NCI-H1436 treated with DMSO at 0.1 percent for 48 hours (cell line): Measurements from ENCODE around the gene DIP2C.
"Not testable (repeated sequence)": the region's sequence is repeated elsewhere in the genome, so short reads cannot be mapped to it uniquely, and the experiment has no call there.

Source experiments
- DNase-seq: peaks from one replicate; lab custom pipeline; 2025; lab: John Stamatoyannopoulos, UW

DIP2C gene

DNA sequence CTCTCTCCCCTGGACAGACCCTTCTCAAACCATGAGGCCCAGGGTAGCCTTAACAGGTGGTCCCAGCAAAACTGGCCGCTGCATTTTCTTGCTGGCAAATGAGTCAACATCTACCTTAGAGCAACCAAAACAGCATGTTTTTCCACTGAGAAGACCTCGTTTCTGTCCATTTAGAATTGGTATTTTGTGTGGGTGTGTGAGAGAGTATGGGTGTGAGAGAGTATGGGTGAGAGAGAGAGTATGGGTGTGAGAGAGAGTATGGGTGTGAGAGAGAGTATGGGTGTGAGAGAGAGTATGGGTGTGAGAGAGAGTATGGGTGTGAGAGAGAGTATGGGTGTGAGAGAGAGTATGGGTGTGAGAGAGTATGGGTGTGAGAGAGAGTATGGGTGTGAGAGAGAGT lies 157.1 kb downstream of the DIP2C start:
- DNase-seq: not testable (repeated sequence)

GRCh38 chr10:531541-531940 lies 157.9 kb downstream of the DIP2C start:
- no peak for DNase-seq

- no peak for DNase-seq
Measured at GRCh38 chr10:530717-531116, 158.8 kb downstream of the DIP2C start.

DNA sequence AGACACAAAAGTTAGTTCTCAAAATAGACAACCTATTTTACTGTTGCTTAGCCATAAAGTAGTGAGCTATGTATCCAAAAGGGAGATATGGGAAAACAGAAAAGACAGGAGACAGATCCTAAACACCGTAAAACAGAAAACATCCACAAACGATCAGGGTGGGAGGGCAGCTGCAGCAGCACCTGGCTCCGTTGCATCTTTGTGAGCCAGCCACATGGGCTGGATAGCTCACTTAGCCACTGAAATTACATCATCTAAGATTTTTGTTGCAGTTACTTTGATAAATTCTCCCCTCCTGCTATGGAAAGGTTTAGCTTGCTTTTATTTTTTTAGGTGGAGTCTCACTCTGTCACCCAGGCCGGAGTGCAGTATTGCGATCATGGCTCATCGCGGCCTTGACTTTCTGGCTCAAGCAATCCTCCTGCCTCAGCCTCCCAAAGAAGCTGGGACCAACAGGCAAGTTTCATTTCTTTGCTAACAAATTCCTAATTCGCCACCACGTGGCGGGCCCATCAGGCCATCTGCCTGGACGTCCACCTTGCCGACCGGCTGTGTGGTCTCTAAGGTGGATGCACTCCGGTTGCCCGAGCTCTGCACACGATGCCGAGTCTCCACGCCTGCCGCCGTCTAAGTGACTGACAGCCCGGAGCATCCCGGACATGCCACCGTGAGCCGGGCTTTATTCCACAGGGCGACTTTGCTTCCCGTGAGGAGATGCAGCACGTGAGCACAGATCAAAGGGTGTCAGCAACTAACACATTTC lies 159.8 kb downstream of the DIP2C start:
- no peak for DNase-seq

DNA sequence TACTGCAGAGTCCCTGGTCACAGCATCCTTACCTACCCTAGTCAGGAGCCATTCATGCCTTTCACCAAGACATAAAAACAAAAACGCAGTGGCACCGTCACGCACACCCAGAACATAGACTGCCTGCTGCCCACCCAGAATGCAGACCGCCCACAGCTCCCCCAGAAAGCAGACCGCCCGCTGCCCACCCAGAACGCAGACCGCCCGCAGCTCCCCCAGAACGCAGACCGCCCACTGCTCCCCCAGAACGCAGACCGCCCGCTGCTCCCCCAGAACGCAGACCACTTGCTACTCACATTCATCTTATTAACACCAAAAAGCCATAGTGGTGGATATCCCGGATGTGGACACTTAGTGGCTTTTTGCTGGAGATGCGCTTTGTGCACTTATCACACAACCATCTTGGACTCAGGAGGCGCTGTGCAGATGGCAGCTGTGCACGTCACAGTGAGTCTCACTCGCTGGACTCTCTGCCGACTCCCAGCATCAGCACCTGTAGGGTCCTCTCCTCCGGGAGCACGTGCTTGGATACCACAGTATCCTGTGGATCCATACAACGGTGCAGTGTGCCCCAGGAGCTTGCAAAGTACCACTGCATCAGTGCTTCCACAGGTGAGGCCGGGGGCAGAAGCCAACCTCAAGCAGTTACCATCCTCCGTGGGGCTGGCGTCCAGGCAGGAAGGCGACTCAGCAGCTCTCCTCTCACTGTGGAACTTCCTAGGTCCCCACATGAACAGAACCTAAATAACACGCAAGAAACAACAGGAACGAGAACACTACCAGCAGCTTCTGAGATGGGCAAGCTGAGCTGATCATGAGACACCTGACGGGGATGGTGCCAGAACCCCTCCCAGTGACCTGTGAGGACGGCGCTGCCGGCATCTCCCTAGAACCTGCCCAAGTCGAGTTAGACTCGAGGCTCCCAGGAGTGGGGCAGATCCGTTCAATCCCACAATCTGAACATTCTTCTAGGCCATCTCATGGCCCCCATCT lies 161.0 kb downstream of the DIP2C start:
- DNase-seq: no peak

DNA sequence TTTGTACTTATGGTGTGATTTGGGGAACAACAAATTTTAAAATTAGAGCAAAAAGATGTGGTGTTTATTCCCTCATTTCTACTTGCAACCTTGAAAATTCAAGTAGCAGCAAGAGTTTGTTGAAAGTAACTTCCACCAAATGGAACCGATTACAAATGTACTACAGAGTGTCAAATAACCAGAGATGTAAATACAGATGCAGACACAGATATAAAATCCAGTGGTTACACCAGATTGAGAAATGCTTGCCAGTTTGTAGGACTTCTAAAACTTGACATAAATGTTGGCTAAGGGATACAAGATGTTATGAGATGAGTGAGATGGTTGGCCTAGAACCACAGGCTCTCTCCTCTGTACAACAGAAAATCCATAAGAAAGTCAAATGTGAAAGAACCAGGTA lies 162.1 kb downstream of the DIP2C start:
- no peak for DNase-seq

GRCh38 chr10:526651-527312 lies 162.7 kb downstream of the DIP2C start:
- DNase-seq: no peak

- DNase-seq: no peak
Measured at GRCh38 chr10:525565-526315, 163.7 kb downstream of the DIP2C start.

DNA sequence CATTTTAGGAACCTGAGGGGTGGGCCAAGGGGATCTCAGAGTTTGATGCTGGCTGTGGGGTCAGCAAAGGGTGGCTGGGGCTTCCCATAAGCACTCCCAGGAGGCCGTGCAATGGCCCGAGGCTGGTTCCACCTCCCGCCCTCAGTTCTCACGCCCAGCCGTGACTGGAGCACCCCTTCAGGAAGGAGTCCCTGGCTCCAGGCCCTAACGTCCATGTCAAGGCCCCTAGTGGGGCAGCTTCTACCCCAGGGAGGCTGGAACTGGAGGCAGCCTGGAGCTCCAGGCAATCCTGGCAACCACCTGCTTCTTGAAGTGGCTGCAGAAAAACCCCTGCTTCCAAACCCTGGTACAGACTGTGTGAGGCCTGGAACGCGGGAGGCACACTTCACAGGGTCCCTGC lies 165.5 kb downstream of the DIP2C start:
- no peak for DNase-seq

GRCh38 chr10:522350-522749 lies 167.1 kb downstream of the DIP2C start:
- no peak for DNase-seq

- no peak for DNase-seq
Measured at GRCh38 chr10:521261-522250, 167.9 kb downstream of the DIP2C start.

DNA sequence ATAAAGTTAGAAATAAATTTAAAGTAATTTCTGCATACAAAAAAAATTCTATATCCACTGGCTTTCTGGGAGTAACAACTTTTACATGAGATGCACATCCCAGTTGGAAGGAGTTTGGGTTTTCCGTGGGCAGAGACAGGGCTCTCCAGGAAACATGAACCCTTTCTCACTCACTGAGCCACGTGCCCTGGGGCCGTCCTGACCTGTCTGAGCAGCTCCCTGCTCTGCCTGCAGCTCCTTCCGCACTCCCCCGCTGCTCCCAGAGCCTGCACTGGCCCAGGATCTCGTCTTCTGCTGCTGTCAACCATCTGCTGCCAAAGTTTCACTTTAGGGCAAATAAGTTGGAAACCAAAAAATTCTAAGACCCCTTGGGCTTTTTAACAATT lies 169.1 kb downstream of the DIP2C start:
- DNase-seq: no peak

GRCh38 chr10:519716-520401 lies 169.6 kb downstream of the DIP2C start:
- no peak for DNase-seq

GRCh38 chr10:519055-519715 lies 170.3 kb downstream of the DIP2C start:
- no peak for DNase-seq

GRCh38 chr10:517872-518475 lies 171.5 kb downstream of the DIP2C start:
- no peak for DNase-seq

DNA sequence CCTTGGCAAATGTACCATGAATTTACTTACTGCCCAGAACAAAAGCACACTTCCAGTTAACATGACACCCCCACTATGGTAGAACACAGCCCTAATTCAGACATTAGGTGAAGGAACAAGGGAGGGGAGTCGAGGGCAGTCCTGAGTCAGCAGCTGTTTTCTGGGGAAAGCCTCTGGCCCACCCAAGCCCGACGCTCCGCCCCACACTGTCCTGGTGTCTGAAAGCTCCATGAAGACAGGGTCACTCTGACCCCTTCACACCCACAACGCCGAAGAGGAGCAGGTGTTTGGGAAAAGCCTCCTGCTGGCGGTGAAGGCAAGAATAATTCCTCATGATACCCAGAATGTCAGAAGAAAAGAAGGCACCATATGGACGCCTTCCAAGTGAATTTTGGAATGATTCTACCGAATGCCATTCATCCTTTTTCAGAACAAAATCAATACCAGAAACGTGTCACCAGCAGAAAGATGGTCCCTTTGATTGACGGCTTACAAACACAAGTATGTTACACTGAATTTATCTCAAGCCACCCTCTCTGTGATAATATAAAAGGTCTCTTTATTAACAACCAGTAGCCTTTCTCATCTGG lies 172.1 kb downstream of the DIP2C start:
- no peak for DNase-seq

DNA sequence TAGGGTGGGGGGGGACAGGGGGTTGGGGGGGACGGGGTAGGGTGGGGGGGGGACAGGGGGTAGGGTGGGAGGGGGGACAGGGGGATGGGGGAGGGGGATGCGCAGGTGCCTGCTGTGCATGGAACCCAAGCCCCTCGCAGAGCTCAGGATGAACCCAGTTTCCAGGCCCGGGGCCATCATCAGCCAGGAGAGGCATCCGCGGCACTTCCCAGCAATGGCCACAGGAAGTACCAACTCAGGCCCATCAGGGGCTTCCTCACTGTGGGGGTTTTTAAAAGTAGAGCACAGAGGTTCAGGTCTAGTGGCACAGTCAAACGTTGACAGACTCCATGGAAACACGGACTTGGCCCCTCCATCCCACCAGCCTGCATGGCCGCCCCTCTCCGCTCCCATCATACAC lies 172.7 kb downstream of the DIP2C start:
- no peak for DNase-seq

GRCh38 chr10:515674-516073 lies 173.8 kb downstream of the DIP2C start:
- no peak for DNase-seq
